Measurements from ENCODE around the gene TSSK1B.

The TSSK1B gene

DNA sequence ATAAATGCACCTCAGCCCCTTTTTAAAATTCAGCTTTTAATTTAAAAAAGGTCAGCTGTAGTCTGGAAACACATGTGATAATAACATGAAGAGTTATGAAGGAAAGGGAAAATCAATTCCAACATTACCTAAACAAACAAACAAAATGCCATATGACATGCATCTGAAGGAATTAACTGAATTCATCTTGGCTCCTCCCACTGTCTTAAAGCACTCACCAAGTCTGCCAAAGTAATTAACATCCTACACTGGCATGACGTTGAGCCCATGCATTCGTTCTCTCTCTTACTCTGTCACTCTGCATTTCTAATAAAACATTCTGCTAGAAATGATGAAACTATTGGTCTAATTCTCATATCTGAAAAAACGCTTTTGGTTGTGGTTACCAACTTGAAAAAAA is 37.7 kb downstream of the TSSK1B start:
- no peak for DNase-seq

DNA sequence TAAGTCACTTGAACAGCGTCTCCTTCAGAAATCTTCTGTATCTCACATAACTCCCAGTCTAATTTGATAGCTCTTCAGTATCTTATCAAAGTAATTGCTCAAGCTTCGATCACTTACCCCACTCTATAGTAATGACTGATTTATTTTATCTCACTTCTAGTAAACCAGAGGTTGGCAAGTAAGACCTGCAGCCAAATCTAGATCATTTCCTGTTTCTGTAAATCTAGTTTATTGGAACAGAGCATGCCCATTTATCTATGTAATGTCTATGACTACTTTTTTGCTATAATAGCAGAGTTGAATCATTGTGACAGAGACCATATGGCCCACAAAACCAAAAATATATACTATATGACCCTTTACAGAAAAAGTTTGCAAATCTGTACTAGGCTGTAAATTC is 40.1 kb downstream of the TSSK1B start:
- DNase-seq = no peak

GRCh38 chr5:113390224-113390623 is 44.6 kb downstream of the TSSK1B start:
- no peak for DNase-seq

GRCh38 chr5:113389116-113389515 is 45.7 kb downstream of the TSSK1B start:
- no peak for DNase-seq

DNA sequence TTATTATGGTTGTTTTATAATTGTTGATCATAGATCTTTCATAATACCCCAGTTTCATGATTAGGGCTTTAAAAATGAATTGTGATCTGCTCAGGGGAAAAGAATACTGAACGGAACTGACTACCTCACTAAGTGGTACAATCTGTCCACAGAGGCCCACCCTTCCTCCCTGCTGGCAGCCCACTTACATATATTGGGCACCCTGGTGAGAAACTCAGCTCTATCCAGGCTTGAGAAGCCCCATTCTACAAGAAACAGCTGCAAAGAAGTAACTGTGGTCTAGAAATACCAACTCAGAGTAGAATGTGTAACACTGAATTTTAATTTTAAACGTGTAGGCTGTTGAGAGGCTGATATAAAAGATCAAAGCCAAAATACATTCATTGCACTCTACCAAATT is 46.9 kb downstream of the TSSK1B start:
- DNase-seq = no peak

GRCh38 chr5:113384782-113385285 is 50.0 kb downstream of the TSSK1B start:
- DNase-seq = no peak

DNA sequence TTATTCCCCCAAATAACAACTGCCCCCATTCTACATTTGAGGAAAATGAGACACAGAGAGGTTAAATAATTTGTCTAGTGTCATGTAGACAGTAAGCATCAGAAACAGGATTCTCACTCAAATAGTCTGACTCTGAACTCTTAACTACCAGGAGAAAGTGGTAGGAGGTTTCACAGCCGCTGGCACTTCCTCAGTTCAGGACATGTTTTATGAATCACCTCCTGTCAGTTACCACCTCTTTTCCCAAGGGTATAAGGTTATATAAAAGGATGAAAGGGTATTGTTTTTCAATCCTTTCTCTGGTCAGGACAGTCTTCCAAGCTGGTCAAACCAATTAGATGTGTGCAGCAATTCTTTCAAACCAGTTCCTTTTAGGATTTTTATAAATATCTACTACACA is 52.1 kb downstream of the TSSK1B start:
- DNase-seq = no peak
